ENCODE results near the gene NANP.
"Not testable (repeated sequence)": the region's sequence is repeated elsewhere in the genome, so short reads cannot be mapped to it uniquely, and the experiment has no call there.

The NANP gene

DNA sequence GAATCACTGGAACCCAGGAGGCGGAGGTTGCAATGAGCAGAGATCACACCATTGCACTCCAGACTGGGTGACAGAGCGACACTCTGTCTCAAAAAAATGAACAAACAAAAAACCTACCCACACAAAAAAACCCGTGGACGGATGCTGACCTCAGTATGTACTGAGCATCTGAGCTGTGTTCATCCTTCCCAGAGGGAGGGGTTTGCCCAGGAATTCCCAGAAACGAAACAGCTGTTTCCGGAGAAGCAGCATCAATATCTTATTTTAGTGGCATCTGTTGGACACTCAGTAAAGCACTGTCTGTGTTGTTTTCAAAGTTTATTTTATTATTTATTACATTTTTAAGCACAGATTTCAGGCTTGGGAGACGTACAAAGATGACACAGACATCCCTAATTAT is 18.7 kb downstream of the NANP start:
- DNase-seq, result no peak

DNA sequence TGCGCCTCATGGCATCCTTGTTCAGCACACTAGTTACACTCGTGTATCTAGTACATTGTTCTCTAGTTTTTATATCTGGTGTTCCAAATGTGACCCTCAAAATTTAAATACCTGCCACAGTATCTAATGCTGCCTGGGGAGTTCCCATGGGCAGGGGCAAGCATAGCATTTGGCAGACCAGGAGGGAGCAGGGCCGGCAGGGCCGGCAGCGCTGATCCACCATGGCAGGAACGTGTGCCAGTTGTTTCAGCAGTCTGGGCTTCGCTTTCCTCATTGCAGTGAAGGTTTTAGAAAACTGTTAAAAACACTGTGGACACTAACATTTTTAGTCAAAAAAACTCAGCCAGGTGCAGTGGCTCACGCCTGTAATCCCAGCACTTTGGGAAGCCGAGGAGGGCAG is 19.2 kb downstream of the NANP start:
- DNase-seq, result no peak

DNA sequence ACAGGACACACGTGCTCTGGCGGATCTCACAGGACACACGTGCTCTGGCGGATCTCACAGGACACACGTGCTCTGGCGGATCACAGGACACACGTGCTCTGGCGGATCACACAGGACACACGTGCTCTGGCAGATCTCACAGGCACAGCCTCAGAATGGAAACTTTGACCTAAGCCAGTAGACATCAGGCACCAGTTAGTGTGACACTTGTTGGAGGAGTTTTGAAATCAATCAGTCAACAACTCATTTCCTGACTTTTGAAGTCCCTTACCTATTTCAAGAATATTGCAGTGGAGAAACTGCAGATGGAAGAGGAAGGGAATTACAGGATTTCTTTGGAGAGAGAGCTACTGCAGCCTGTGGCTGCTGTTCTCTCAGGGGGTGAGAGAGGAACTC is 20.9 kb downstream of the NANP start:
- not testable (repeated sequence) for DNase-seq

DNA sequence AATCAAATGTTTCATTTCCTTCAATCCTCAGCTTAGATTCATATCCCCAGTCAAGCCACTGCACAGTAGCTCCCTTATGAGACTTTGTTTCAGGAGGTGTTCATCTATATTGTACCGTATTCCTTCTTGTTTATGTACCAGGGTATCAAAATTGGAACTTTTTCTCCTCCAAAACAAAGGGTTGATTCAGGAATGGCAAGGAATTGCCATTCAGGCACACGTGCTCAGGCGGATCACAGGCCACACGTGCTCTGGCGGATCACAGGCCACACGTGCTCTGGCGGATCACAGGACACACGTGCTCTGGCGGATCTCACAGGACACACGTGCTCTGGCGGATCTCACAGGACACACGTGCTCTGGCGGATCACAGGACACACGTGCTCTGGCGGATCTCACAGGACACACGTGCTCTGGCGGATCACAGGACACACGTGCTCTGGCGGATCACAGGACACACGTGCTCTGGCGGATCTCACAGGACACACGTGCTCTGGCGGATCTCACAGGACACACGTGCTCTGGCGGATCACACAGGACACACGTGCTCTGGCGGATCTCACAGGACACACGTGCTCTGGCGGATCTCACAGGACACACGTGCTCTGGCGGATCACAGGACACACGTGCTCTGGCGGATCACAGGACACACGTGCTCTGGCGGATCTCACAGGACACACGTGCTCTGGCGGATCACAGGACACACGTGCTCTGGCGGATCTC is 21.5 kb downstream of the NANP start:
- DNase-seq, result not testable (repeated sequence)

DNA sequence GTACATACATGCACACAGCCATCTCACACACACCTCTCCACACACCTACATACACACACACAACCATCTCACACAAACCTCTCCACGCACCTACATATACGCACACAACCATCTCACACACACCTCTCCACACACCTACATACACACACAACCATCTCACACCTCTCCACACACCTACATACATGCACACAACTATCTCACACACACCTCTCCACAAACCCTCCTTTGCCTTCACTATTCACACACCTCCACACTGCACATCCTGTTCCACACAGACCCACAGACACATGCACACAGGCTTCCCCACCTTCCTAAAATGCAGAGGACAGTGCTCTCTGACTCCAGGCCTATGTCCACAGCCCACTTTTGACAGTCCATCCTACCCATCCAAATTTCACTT is 22.2 kb downstream of the NANP start:
- DNase-seq, result no peak

DNA sequence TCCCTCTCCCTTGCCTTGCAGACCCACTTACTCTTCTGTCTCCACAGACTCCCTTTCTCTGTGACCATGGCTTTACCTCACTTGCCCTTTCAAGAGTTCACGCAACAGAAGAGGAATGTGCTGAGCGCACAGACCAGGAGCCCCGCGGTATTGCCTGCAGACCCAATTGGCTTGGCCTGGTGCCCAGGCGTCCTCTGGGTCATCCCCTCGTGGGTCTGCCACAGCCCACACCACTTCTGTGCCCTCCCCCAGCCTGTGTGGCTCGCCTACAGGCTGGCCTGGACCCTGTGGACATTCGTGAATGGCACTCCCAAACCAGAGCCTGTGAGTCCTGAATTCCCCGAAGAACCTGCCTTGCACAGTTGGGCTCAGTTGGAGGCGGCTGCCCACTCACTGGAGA is 23.2 kb downstream of the NANP start:
- DNase-seq, result no peak

DNA sequence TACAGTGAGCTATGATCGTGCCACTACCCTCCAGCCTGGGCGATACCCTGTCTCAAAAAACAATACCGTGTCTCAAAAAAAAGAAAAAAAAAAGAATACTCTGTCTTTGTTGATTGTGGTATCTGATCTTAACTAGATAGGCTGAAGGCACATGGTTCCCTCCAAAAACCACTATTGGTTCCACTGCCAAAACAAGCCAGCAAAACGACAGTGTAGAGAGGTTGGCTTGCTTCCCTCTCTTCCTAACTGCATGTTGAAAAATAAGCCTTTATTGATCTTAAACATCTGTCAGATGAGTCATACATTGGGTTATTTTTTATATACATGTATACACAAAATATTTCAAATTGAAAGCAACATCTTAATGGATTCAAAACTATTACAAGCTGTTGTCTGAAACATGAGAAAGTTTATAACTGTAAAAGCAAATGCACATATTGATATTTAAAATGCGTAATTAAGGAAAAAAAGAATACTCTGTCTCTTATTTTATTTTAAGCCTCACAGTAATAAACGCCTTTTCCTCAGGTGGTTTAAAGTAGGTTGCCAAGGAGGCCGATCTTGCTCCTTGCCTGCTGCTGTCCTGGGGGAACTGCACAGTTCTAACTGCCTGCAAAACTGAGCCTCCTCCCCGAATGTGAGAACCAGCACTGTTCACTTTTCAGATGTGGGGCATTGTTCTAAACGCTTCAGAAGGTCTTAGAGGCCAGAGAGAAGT is 31.5 kb downstream of the NANP start:
- DNase-seq, result no peak

DNA sequence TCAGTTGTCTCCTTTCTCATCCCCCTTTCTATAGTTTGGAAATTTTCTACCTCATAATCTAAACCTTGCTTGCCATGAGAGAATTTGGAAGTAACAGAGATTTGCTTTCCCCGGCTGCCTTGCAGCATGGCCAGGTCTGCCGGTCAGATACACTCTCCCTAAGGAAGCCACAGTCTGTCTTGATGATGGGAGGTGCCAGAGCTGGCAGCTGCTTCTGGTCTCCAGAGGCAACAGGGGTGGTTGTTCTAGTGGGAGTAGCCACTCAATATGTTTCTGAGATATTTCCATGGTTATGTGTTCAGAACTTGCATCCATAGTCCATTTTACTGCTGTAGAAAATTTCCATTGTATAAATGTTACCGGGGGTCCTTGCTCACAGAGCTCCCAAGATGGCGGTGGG is 33.0 kb downstream of the NANP start:
- DNase-seq, result not testable (repeated sequence)

DNA sequence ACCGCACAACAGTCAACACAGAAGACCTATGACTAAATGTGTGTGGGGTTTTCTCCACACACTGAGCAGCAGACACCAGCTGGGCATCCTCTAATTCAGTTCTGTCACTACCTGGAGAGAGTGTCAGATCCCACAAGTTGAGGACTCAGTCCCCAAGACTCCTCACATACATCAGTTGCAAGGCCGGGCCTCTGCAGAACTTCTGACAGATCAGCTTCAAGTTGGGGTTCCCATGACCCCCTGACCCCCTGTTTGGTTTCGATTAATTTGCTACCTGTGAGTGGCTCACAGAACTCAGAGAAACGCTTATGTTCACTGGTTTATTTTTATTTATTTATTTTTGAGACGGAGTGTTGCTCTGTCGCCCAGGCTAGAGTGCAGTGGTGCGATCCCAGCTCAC is 35.3 kb downstream of the NANP start:
- DNase-seq, result no peak

DNA sequence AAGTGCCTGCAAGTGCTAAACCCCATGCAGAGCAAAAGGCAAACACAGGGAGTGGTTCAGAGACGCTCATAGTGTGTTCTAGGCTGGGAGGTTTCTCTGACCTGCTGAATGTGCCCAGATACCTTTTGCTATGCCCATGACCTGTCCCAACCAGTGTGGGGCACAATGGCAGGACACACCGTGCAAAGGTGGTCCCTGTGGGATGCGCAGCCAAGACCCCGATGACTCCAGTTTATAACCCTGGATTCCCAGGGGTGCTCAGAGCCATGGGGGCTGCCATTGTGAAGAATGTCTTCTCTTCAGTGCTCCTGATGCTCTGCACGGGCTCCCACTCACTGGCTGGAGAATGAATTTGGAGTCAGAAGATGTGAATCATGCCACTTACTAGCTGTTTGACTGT is 36.3 kb downstream of the NANP start:
- no peak for DNase-seq

DNA sequence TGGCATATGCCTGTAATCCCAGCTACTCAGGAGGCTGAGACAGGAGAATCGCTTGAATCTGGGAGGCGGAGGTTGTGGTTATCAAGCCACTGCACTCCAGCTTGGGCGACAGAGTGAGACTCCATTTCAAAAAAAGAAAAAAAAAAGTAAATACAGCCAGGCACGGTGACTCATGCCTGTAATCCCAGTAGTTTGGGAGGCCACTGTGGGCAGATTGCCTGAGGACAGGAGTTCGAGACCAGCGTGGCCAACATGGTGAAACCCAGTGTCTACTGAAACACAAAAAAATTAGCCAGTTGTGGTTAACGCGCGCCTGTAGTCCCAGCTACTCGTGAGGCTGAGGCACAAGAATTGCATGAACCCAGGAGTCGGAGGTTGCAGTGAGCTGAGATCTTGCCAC is 36.9 kb downstream of the NANP start:
- no peak for DNase-seq

DNA sequence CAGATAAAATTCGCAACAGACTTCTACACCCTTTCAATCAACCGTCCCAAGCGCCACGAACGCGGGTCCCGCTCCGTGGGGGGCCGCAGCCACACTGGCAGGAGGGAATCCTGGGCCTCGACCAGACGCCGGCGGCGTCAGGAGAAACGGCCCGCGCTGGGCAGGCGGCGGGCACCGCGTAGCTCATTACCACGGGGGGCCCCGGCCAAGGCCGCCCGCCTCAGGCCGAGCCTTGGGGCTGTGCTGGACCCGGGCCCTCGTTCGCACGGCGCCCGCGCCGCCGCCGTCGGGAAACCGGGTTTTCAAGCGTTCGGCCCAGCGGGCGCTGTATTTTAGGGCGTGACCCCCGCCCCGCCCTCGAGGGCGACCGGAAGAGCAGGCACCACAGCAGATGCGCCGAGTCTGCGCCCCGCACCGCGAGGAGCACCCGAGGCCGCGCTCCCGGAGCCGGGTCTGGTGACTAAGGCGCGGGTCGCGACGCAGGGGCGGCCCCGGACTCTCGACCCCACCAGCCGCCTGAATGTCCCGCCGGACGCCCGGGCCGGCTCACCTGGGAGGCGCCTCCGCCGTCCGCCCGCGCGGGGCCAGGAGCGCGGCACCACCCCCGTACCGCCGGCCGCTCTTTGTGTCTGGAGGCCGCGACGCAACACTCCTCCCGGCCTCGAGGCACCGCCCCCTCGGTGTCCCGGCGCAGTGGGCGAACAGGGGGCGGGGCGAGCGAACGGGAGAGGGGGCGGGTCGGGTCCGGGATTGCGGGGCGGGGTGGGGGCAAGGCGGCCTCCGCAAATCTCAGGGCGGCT is 38.7 kb downstream of the NANP start, which contains the start of gene NINL:
TSS of gene NINL (minus strand) at position 627 of the 800 bp plus-strand sequence. CDS start 58,944 bp downstream, outside the sequence.
- DNase-seq, result peak in 1 of 2 donors; percentile 30

DNA sequence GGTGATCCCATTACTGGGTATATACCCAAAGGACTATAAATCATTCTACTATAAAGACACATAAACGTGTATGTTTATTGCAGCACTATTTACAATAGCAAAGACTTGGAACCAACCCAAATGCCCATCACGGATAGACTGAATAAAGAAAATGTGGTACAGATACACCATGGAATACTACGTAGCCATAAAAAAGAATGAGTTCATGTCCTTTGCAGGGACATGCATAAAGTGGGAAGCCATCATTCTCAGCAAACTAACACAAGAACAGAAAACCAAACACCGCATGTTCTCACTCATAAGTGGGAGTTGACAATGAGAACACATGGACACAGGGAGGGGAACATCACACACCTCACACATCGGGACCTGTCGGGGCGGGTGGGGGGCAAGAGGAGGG is 40.2 kb downstream of the NANP start:
- not testable (repeated sequence) for DNase-seq

DNA sequence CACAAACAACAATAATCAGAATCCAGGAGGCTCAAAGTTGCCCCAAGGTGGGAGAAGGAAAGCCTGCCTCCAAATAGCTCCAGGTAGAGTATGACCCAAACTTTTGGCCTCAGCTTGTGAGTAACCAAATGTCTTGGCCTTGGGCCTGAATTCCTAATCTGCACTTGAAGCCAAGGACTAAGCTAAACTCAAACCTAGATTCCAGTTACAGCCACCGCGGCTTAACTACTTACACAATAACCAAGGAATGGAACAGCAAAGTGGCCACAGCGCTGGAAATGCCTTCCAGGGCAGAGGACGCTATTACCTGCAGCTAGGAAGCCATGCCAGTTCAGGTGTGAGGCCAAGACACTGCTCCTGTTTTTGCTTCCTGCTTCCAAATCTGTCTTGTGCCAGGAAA is 43.1 kb downstream of the NANP start:
- no peak for DNase-seq

DNA sequence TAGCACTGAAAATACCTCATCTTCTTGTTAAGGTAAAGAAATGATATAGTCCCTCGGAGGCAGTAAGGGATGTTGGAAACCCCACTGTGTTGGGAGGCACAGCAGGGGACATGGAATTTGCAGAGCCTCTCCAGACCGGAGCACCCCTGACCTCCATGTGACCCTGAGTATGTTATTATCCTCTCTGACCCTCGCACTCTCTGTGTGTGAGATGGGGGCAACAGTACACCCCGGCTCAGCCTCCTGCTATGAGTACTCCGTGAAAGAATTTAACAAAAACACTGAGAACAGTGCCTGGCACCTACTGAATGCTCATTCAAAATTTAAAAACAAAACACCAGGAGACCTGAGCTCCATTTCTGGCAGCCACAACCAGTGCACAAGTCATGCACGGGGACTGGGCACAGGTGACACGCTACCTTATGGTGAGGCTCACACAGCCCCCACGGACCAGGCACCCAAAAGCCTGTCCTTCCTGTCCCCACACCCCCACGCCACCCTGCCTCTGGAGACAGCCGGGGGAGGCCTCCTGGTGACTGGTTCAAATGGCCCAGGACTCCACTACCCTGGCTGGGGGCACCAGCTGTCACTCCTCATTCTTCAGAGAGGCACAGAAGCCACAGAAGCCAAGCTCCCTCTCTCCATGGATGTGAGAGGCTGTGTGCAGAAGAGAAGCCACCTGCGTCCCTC is 44.6 kb downstream of the NANP start:
- DNase-seq, result no peak

DNA sequence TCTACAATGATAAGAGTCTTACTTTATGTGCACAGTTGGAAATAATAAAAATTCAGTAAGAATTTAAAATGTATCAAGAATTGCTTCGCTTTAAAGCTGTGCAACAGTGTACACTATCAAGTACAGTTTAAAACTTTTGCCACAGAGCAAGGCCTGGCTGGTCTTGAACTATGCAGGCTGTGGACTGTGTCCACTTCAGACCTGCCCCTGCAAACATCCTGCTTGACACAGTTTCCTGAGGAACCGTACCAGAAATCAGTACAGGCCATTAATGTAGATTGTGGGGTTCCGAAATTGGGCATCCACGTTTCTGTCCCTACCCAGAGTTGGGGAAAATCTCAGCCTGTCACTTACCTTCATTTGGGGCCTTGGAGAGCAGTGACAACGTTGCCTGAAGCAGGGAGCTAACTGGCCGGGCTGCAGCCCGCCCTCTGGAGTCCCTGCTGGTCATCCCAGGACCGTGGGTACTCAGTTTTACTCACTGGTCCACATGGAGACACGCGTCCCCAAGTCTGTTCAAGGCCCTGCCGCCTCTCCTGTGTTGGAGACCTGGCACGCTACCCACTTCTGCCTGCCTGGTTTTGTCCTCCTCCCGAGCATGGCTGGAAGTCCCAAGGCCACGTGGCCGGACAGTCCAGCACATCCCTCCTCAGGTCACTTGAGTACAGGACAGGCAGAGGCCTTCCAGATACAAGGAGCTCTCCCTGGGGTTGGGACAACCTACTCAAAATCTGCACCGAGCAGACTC is 46.9 kb downstream of the NANP start:
- DNase-seq, result no peak

DNA sequence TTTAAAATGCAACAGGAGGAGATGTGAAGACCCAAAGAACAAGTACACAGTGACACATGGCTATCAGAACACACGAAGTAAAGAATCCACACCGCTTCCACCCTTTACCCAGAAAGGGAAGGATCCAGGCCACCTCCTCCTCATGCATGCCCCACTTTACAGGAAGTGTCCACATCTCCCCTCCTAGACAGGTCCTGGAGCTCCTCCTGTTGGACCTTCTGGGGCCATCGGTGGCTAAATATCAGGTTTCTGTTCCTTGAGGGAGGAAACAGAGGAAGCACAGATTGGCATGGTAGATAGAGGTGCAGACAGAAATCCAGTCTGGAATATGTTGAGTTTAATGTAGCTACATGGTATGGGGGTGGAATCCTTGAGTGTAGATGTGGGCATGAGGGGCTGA is 49.4 kb downstream of the NANP start:
- peak; percentile 48 to 80 for DNase-seq

DNA sequence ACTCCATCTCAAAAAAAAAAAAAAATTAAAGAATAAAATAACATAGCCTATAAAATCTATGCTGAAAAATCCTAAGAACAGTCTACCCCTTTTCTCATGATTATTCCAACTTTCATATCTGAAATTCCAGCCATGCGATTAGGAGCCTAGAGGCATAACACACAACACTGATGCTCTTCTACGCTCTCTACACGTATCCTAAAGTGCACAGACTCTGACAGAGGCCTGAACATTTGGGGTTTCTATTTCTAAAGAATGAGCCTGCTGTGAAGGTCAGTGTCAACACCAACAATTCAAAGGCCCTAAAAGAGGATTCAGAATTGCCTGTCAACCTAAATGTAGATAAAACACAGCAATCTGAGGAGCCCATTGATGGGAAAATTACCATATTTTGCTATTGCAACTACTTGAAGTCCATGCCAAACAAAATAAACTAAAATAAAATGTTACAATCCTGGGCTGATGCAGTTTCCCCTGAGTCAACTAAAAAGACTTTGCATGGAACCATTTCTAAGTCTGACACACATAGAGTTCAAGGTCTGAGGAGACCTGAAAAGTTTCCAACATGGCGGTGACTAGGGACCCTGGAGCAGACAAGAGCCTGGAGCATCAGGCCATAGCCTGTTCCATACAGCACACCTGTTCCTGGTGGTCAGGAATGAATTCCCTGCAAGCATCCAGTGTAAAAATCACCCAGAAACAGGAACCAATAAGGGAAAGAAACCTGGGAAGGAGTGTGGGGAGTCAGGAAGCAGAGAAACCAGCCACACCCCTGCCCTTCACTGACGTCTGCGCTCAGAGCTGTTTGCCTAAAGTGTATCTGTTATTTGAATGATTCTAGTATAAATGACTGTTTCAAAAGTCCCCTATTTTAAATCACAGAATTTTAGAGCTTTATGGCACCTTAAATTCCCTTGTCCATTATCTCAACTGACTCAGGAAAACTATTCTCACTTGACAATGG is 50.2 kb downstream of the NANP start:
- DNase-seq, result no peak

DNA sequence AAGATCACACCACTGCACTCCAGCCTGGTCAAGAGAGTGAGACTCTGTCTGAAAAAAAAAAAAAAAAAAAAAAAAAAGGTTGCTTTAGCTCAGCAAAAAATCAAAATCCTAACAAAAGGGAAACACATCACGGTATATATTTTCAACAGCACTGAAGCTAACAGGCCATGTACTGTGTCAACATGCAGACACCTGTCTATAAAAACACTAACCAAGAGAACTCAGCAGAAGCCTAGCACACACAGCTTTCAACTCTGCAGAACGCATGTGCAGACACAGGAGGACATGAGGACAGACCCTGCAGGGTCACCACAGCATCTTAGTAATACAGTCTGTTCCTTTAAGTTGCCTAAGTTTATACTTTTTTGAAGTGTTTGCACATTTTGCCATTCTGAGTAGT is 52.0 kb downstream of the NANP start:
- DNase-seq, result no peak

DNA sequence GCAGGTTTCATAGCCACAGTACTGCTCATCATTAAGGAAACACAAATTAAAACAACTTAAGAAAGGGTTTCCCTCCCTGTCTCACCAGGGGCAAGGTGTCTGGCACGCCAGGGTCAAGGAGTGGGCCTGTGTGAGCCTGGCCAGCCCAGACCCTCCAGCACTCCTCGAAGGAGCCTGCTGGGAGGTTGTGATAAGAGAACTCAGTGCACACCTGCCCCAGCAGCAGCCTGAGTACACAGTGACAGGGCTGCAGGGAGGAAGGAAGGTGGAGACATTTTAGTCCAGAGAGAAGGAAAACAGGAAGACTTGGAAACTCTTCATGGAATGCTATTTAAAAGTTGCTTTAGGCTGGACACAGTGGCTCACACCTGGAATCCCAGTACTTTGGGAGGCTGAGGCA is 52.6 kb downstream of the NANP start:
- DNase-seq, result no peak

DNA sequence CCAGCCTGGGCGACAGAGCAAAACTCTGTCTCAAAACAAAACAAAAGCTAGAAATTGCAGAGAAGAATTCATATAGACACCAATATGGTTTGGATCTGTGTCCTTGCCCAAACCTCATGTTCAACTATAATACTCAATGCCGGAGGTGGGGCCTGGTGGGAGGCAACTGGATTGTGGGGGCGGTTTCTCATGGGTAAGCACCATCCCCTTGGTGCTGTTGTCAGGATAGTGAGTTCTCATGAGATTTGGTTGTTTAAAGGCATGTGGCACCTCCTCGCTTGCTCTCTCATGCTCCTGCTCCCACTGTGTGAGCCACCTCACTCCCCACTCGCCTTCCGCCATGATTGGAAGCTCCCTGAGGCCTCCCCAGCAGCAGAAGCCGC is 53.7 kb downstream of the NANP start:
- DNase-seq, result no peak
